NCI-H187 treated with DMSO at 0.1 percent for 48 hours (cell line): ENCODE data around the gene PSAT1.

Source experiments
- DNase-seq: peaks from one replicate; lab custom pipeline; 2025; lab: John Stamatoyannopoulos, UW

Gene PSAT1

DNA sequence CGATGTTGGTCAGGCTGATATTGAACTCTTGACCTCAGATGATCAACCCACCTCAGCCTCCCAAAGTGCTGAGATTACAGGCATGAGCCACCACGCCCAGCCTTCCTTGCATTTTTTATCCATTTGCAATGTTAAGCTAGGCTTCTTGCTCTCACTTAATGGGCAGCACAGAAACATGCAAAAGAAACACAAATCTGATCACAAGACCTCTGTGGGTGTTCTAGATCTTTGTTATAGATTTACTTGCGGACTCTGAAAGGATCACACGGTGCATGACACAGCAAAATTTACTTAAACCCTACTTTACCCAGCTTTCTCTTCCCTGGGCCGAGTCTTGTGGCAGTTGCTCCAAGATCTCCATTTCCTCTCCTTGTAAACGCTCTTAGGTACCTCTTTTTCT, 71.3 kb downstream of the PSAT1 start:
- DNase-seq, result no peak

GRCh38 chr9:78369639-78370219, 72.8 kb downstream of the PSAT1 start:
- DNase-seq, result no peak

- DNase-seq, result no peak
These were observed 74.1 kb downstream of the PSAT1 start for GRCh38 chr9:78370991-78371390.

GRCh38 chr9:78371981-78372380, 75.1 kb downstream of the PSAT1 start:
- DNase-seq, result no peak
